Erythroblast (primary cell): ENCODE measurements around the gene TCF12.

Source experiments
- GATA1 ChIP-seq: IDR thresholded peaks from 2 replicates; pipeline ENCODE4 v1.6.1; 2011; ENCODE audit warnings: low read depth, mild to moderate bottlenecking, control low read depth, low read length, moderate library complexity
- POLR2A ChIP-seq: IDR thresholded peaks from 2 replicates; pipeline ENCODE4 v1.6.1; 2011; ENCODE audit warnings: mild to moderate bottlenecking, low read length

DNA sequence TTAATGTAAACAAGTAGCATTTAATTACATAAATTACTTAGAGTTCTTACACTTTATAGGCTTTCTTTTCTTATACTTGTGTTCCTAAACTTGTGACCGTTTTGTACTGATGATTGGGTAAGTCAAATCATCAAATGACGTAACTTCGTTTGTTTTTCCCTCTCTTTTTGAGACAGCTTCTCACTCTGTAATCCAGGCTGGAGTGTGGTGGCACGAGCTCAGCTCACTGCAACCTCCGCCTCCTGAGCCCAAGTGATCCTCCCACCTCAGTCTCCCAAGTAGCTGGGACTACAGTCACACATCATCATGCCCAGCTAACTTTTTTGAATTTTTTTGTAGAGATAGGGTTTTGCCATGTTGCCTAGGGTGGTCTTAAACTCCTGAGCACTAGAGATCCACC is 226.0 kb downstream of the TCF12 start:
- TF ChIP-seq POLR2A (no peak), GATA1 (no peak)
